Natural killer cell treated with Interleukin-12 subunit alpha and Interleukin-12 subunit beta and Interleukin-15 and Interleukin-18, amount 100 ng/mL, for 72 hours (primary cell): Measurements from ENCODE around the gene GNA14. TPM values are rescaled to one million over a fixed set of nuclear protein-coding genes. Genes with fewer than 3 reads are reported as not detected.
"Not testable (repeated sequence)": the region's sequence is repeated elsewhere in the genome, so short reads cannot be mapped to it uniquely, and the experiment has no call there.

ENCODE experiments used
- ATAC-seq, 2 donors: fragments of 150-1000 bp; cut with Tn5 transposase in 1 of 2; sonication (Bioruptor Pico), chemical (Tn5 transposase) in 1 of 2; 2 replicates each; pipeline ENCODE4 v1.10.0; 2021
- DNase-seq: peaks from one replicate; pipeline ENCODE4 v3.0.0; 2022; ENCODE audit warnings: low spot score
- H3K27ac Mint-ChIP-seq, 2 donors: 1 replicate in 1 of 2; 2 replicates in 1 of 2; pipeline ENCODE4 v1.8.0; 2022; ENCODE audit warnings: mixed read lengths in 2 of 2, mild to moderate bottlenecking in 1 of 2, moderate library complexity in 1 of 2
- H3K27me3 Mint-ChIP-seq, 2 donors: 1 replicate in 1 of 2; 2 replicates in 1 of 2; pipeline ENCODE4 v1.8.0; 2022; ENCODE audit warnings: mixed read lengths in 2 of 2
- H3K36me3 Mint-ChIP-seq: one replicate; pipeline ENCODE4 v1.8.0; 2022; ENCODE audit warnings: mixed read lengths
- H3K4me1 Mint-ChIP-seq, 2 donors: 1 replicate in 1 of 2; 2 replicates in 1 of 2; pipeline ENCODE4 v1.8.0; 2022; ENCODE audit warnings: low read depth in 2 of 2, mixed read lengths in 2 of 2, mild to moderate bottlenecking in 1 of 2
- H3K4me3 Mint-ChIP-seq: one replicate; pipeline ENCODE4 v1.8.0; 2022; ENCODE audit warnings: mixed read lengths
- H3K9me3 Mint-ChIP-seq: 2 replicates; pipeline ENCODE4 v1.8.0; 2022; ENCODE audit warnings: mixed read lengths
- total RNA-seq, 2 donors: library from RNA; stranded (reverse); gene quantifications; one replicate each; pipeline ENCODE4 v1.2.3, GENCODE V29; 2022

The GNA14 gene
- total RNA-seq, 2 donors from 2014 or later, result 0.45 TPM; not detected in 1

DNA sequence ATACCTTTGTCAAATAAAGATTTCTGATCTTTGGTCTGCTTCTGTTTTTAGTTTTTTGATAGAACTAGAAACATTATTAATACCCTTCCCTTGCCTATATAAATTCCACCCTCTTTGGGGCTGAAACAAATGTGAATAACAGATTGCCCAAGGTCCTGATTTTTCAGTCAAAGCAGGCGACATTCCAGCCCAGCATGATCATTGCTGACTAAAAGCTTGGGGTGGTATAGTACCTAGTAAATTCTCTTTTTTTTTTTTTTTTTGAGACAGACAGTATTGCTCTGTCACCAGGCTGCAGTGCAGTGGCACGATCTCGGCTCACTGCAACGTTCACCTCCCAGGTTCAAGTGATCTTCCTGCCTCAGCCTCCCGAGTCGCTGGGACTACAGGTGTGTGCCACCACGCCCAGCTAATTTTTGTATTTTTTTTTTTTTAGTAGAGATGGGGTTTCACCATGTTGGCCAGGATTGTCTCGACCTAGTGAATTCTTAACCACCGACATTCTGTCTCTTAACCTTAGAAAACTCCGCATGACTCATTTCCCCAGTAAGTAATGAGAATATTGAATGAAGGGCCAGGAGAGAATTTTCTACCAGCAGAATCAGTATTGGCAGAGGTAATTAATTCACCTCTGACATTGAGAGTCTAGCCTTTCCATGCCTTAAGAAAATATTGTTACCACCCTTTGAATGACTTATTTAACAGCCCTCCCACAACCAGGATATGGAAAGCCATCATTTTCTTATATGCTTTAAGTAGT lies 226.4 kb downstream of the GNA14 start:
- H3K27me3 Mint-ChIP-seq, result no peaks in the 10 kb centered on the region
- no peak overlapping the region for H3K27ac Mint-ChIP-seq
- H3K4me1 Mint-ChIP-seq, result no peaks in the 10 kb centered on the region
- no peaks in the 10 kb centered on the region for H3K36me3 Mint-ChIP-seq
- H3K4me3 Mint-ChIP-seq, result no peak overlapping the region
- no peaks in the 10 kb centered on the region for H3K9me3 Mint-ChIP-seq
- DNase-seq, result no peak
- no peak for ATAC-seq

GRCh38 chr9:77420641-77421040 lies 227.5 kb downstream of the GNA14 start:
- no peaks in the 10 kb centered on the region for H3K36me3 Mint-ChIP-seq
- no peaks in the 10 kb centered on the region for H3K9me3 Mint-ChIP-seq
- no peak overlapping the region for H3K27ac Mint-ChIP-seq
- H3K4me1 Mint-ChIP-seq, result no peaks in the 10 kb centered on the region
- no peak for ATAC-seq
- DNase-seq, result no peak
- H3K27me3 Mint-ChIP-seq, result no peaks in the 10 kb centered on the region
- H3K4me3 Mint-ChIP-seq, result no peak overlapping the region

- Mint-ChIP-seq H3K27me3 (no peaks in the 10 kb centered on the region), H3K4me3 (no peak overlapping the region), H3K4me1 (no peaks in the 10 kb centered on the region), H3K9me3 (no peaks in the 10 kb centered on the region), H3K27ac (no peak overlapping the region), H3K36me3 (no peaks in the 10 kb centered on the region)
- ATAC-seq (no peak), DNase-seq (no peak)
Measured at GRCh38 chr9:77418226-77418625, 229.9 kb downstream of the GNA14 start.

DNA sequence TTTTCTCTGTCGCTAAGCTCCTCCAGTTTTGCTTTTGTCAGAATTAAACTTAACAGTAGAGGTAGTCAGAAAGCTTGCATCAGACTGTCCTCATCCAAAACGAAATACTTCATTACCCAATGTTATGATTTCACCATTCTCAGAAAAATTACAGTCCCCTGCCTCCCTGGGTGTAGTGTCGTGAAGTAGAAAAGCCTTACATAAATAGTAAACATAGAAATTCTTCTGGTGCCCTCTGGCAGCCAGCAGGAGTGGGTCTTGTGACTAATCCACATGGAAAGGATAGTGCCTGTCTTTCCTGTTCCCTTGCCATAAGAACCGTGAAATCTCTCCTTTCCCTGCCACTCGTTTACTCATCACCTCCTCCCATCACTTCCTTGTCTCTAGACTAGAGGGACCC lies 230.6 kb downstream of the GNA14 start:
- H3K9me3 Mint-ChIP-seq, result no peaks in the 10 kb centered on the region
- H3K4me1 Mint-ChIP-seq, result no peaks in the 10 kb centered on the region
- DNase-seq (no peak), ATAC-seq (no peak)
- H3K27ac Mint-ChIP-seq, result no peak overlapping the region
- H3K36me3 Mint-ChIP-seq, result no peaks in the 10 kb centered on the region
- H3K27me3 Mint-ChIP-seq, result no peaks in the 10 kb centered on the region
- H3K4me3 Mint-ChIP-seq, result no peak overlapping the region

DNA sequence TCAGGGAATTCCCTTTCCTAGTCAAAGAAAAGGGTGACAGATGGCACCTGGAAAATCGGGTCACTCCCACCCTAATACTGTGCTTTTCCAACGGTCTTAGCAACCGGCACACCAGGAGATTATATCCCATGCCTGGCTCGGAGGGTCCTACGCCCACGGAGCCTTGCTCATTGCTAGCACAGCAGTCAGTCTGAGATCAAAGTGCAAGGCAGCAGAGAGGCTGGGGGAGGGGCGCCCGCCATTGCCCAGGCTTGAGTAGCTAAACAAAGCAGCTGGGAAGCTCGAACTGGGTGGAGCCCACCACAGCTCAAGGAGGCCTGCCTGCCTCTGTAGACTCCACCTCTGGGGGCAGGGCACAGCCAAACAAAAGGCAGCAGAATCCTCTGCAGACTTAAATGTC lies 239.6 kb downstream of the GNA14 start:
- H3K9me3 Mint-ChIP-seq, H3K27me3 Mint-ChIP-seq, DNase-seq, H3K4me1 Mint-ChIP-seq, H3K27ac Mint-ChIP-seq, H3K4me3 Mint-ChIP-seq, ATAC-seq: not testable (repeated sequence)
- H3K36me3 Mint-ChIP-seq, result peaks cover 30% of the 10 kb centered on the region

DNA sequence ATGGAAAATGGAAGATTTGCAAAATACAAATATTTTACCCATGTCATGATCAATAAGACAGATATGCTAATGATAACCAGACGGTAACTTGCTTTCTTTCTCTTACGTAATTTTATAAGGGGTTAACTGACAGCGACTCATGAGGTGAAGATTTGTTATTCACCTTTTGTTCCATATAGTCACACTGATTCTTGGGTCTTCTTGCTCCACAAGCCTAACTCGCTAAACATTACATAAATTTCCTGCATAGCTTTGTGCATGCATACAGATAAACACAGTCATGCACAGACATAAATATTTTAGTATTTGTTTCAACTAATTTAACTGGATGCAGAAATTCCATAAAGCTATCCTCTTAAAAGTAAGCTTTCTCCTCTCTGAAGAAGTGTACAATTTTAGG lies 244.9 kb downstream of the GNA14 start:
- Mint-ChIP-seq H3K4me3 (no peak overlapping the region), H3K9me3 (peaks cover 3% of the 10 kb centered on the region), H3K27me3 (no peaks in the 10 kb centered on the region), H3K27ac (no peak overlapping the region), H3K36me3 (peaks cover 21% of the 10 kb centered on the region), H3K4me1 (no peaks in the 10 kb centered on the region)
- no peak for DNase-seq
- ATAC-seq, result no peak

- no peak for ATAC-seq
- peaks cover 14% of the 10 kb centered on the region for H3K36me3 Mint-ChIP-seq
- H3K27me3 Mint-ChIP-seq, result no peaks in the 10 kb centered on the region
- H3K27ac Mint-ChIP-seq, result no peak overlapping the region
- no peaks in the 10 kb centered on the region for H3K9me3 Mint-ChIP-seq
- H3K4me1 Mint-ChIP-seq, result no peaks in the 10 kb centered on the region
- no peak for DNase-seq
- no peak overlapping the region for H3K4me3 Mint-ChIP-seq
Measured at GRCh38 chr9:77402286-77402685, 245.8 kb downstream of the GNA14 start.

GRCh38 chr9:77399964-77400363 lies 248.2 kb downstream of the GNA14 start:
- H3K4me1 Mint-ChIP-seq, result no peaks in the 10 kb centered on the region
- no peak for DNase-seq
- H3K36me3 Mint-ChIP-seq, result no peaks in the 10 kb centered on the region
- H3K4me3 Mint-ChIP-seq, result no peak overlapping the region
- no peaks in the 10 kb centered on the region for H3K9me3 Mint-ChIP-seq
- no peak overlapping the region for H3K27ac Mint-ChIP-seq
- ATAC-seq, result no peak
- no peaks in the 10 kb centered on the region for H3K27me3 Mint-ChIP-seq

- not testable (repeated sequence) for H3K9me3 Mint-ChIP-seq, H3K27ac Mint-ChIP-seq, H3K27me3 Mint-ChIP-seq, ATAC-seq, H3K36me3 Mint-ChIP-seq, H3K4me3 Mint-ChIP-seq, H3K4me1 Mint-ChIP-seq, DNase-seq
Measured at GRCh38 chr9:77398581-77398980, 249.5 kb downstream of the GNA14 start.

- Mint-ChIP-seq H3K4me1 (no peaks in the 10 kb centered on the region), H3K27me3 (no peaks in the 10 kb centered on the region), H3K4me3 (no peak overlapping the region), H3K9me3 (no peaks in the 10 kb centered on the region), H3K27ac (no peak overlapping the region), H3K36me3 (peaks cover 5% of the 10 kb centered on the region)
- DNase-seq (no peak), ATAC-seq (no peak)
Measured at GRCh38 chr9:77392328-77392727, 255.8 kb downstream of the GNA14 start.

DNA sequence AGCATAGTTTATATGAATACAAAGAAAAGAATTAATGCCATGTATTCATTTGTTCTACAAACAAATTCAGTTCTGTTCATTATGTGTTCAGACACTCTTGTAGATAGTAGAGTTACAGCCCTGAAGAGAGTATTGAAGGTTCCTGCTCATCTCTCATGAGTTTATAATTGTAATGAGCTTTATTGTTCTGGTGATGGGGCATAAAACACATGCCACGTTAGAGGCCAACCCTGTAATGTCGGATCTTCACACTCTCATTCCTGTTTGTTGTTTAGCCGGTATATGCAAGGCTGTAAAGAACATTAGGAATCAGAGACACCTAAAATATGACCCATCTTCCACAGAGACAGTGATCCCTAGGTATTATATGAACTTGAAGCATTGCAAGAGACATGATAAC lies 256.3 kb downstream of the GNA14 start:
- Mint-ChIP-seq H3K36me3 (peaks cover 5% of the 10 kb centered on the region), H3K4me1 (no peaks in the 10 kb centered on the region), H3K4me3 (no peak overlapping the region), H3K27ac (no peak overlapping the region), H3K27me3 (no peaks in the 10 kb centered on the region), H3K9me3 (no peaks in the 10 kb centered on the region)
- no peak for ATAC-seq
- DNase-seq, result no peak

DNA sequence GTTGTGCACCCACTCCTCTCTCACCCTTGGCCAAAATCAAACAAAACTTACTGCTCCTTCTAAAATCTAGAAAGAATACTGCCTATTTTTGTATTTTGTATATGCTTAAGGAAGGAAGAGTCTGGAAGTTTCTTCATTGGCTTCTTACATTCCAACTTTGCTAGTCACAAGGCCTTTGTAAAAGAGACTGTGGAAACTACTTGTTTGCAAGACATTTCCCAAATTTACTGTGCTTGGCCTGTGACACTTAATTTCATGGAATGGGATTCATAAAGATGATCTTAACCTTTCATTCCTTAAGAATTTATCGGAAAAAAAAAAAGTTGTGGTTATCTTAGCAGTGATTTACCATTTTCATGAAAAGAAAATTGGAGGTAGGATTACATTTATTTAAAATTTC lies 261.9 kb downstream of the GNA14 start:
- Mint-ChIP-seq H3K27me3 (no peaks in the 10 kb centered on the region), H3K4me1 (no peaks in the 10 kb centered on the region), H3K4me3 (no peak overlapping the region), H3K27ac (no peak overlapping the region), H3K36me3 (peaks cover 5% of the 10 kb centered on the region), H3K9me3 (no peaks in the 10 kb centered on the region)
- ATAC-seq (no peak), DNase-seq (no peak)

GRCh38 chr9:77384406-77384805 lies 263.7 kb downstream of the GNA14 start:
- H3K27ac Mint-ChIP-seq, result no peak overlapping the region
- no peaks in the 10 kb centered on the region for H3K27me3 Mint-ChIP-seq
- DNase-seq (no peak), ATAC-seq (no peak)
- no peaks in the 10 kb centered on the region for H3K4me1 Mint-ChIP-seq
- H3K4me3 Mint-ChIP-seq, result no peak overlapping the region
- no peaks in the 10 kb centered on the region for H3K9me3 Mint-ChIP-seq
- H3K36me3 Mint-ChIP-seq, result no peaks in the 10 kb centered on the region

GRCh38 chr9:77375956-77376532 lies 272.1 kb downstream of the GNA14 start:
- Mint-ChIP-seq H3K27ac (no peak overlapping the region), H3K36me3 (peaks cover 4% of the 10 kb centered on the region), H3K27me3 (no peaks in the 10 kb centered on the region), H3K4me3 (no peak overlapping the region), H3K9me3 (peaks cover 2% of the 10 kb centered on the region), H3K4me1 (no peaks in the 10 kb centered on the region)
- DNase-seq (no peak), ATAC-seq (no peak)

GRCh38 chr9:77374266-77374665 lies 273.9 kb downstream of the GNA14 start:
- H3K27ac Mint-ChIP-seq, result no peak overlapping the region
- H3K4me1 Mint-ChIP-seq, result no peaks in the 10 kb centered on the region
- ATAC-seq, result no peak
- DNase-seq, result no peak
- H3K9me3 Mint-ChIP-seq, result peaks cover 5% of the 10 kb centered on the region
- H3K27me3 Mint-ChIP-seq, result no peaks in the 10 kb centered on the region
- H3K4me3 Mint-ChIP-seq, result no peak overlapping the region
- peaks cover 13% of the 10 kb centered on the region for H3K36me3 Mint-ChIP-seq
